HCT116 (cell line): Measurements from ENCODE around the gene SHISA6. TPM values are rescaled to one million over a fixed set of nuclear protein-coding genes. Genes with fewer than 3 reads are reported as not detected.

Experiments used
- ATAC-seq: fragments of 200-7000 bp; cut with Tn5 transposase; 2 replicates; pipeline ENCODE4 v1.9.1; 2020; ENCODE audit warnings: mild to moderate bottlenecking, moderate library complexity
- BruUV-seq: library from RNA; stranded (reverse); fragments of 400-500 nt; replicated peaks from 2 replicates; lab custom pipeline; 2021; lab: Mats Ljungman, UMichigan
- CTCF ChIA-PET: fragments of 300-600 bp; sonication (Branson Sonifier 250); formaldehyde crosslinking; loops from one replicate; lab custom pipeline; 2021; ENCODE audit warnings: antibody characterized with exemption; lab: Charles Lee
- POLR2A ChIA-PET: fragments of 300-600, 350-600 bp; sonication (Branson Sonifier 250); formaldehyde crosslinking; loops from one replicate; lab custom pipeline; 2021; ENCODE audit warnings: antibody characterized with exemption; lab: Charles Lee
- RAD21 ChIA-PET, 2 experiments: fragments of 300-600 bp; sonication (Branson Sonifier 250); formaldehyde crosslinking; loops; one replicate each; lab custom pipeline; 2023; ENCODE audit warnings: low total read pairs in 2 of 2; ENCODE audit not compliant: uncharacterized antibody in 2 of 2, unreplicated experiment in 2 of 2, low non-redundant PET in 1 of 2; lab: Charles Lee
- DNase-seq: peaks from one replicate; pipeline ENCODE4 v3.0.0-alpha.2; 2010; ENCODE audit warnings: low read depth, low spot score
- H2AFZ ChIP-seq: fragments of 200-600 bp; shearing (Covaris generic), sonication (generic); 2 replicates; pipeline ENCODE4 v1.6.1; 2017; ENCODE audit warnings: low read depth, mixed run types, mixed read lengths, antibody characterized with exemption, low read length; ENCODE audit not compliant: poor library complexity, severe bottlenecking
- H3K27ac ChIP-seq: 2 replicates; pipeline ENCODE4 v1.5.1; 2012; ENCODE audit warnings: low read depth, low read length
- H3K27me3 ChIP-seq: fragments of 200-600 bp; sonication (generic); 2 replicates; pipeline ENCODE4 v1.6.1; 2016; ENCODE audit warnings: mixed run types, low read length, mixed read lengths; ENCODE audit not compliant: insufficient read depth
- H3K36me3 ChIP-seq, 2 experiments: fragments of 200-500 bp in 1 of 2; fragments of 200-600 bp in 1 of 2; sonication (Bioruptor generic) in 1 of 2; sonication (generic) in 1 of 2; 2 replicates each; pipeline versions ENCODE4 v1.5.1 to v1.6.1; 2014 to 2016; ENCODE audit warnings: low read length in 2 of 2, inconsistent platforms in 1 of 2, mixed read lengths in 1 of 2, mixed run types in 1 of 2; ENCODE audit not compliant: insufficient read depth in 2 of 2, control insufficient read depth in 1 of 2
- H3K4me1 ChIP-seq, 2 experiments: fragments of 200-600 bp in 1 of 2; sonication (generic) in 1 of 2; 2 replicates each; pipeline versions ENCODE4 v1.5.1 to v1.6.1; 2012 to 2017; ENCODE audit warnings: low read length in 2 of 2, inconsistent platforms in 1 of 2, mild to moderate bottlenecking in 1 of 2, mixed read lengths in 1 of 2, mixed run types in 1 of 2, moderate library complexity in 1 of 2; ENCODE audit not compliant: insufficient read depth in 2 of 2, control insufficient read depth in 1 of 2
- H3K4me2 ChIP-seq: fragments of 200-600 bp; sonication (generic); 2 replicates; pipeline ENCODE4 v1.6.1; 2017; ENCODE audit warnings: mixed run types, low read length, mixed read lengths
- H3K4me3 ChIP-seq, 2 experiments: fragments of 200-600 bp in 1 of 2; sonication (generic) in 1 of 2; replicated peaks in 1 of 2; 2 replicates each; pipeline ENCODE4 v1.5.1; 2011 to 2016; ENCODE audit warnings: low read length in 2 of 2, control low read depth in 1 of 2, low read depth in 1 of 2, mild to moderate bottlenecking in 1 of 2, mixed read lengths in 1 of 2, mixed run types in 1 of 2
- H3K79me2 ChIP-seq: fragments of 200-600 bp; sonication (generic); 2 replicates; pipeline ENCODE4 v1.6.1; 2017; ENCODE audit warnings: mild to moderate bottlenecking, mixed run types, low read length, moderate library complexity, mixed read lengths; ENCODE audit not compliant: insufficient read depth
- H3K9ac ChIP-seq: fragments of 200-600 bp; sonication (generic); 2 replicates; pipeline ENCODE4 v1.6.1; 2016; ENCODE audit warnings: low read length, mixed read lengths
- H3K9me2 ChIP-seq: fragments of 200-600 bp; sonication (generic), shearing (Covaris generic); 2 replicates; pipeline ENCODE4 v1.6.1; 2017; ENCODE audit warnings: mixed run types, mild to moderate bottlenecking, moderate library complexity; ENCODE audit not compliant: insufficient read depth
- H3K9me3 ChIP-seq, 2 experiments: fragments of 200-500 bp in 1 of 2; fragments of 200-600 bp in 1 of 2; sonication (Bioruptor generic) in 1 of 2; sonication (generic) in 1 of 2; 2 replicates each; pipeline ENCODE4 v1.6.1; 2014 to 2017; ENCODE audit warnings: low read length in 2 of 2, mixed read lengths in 2 of 2, inconsistent platforms in 1 of 2, low read depth in 1 of 2, mild to moderate bottlenecking in 1 of 2, mixed run types in 1 of 2, moderate library complexity in 1 of 2; ENCODE audit not compliant: control insufficient read depth in 1 of 2, insufficient read depth in 1 of 2
- H4K20me1 ChIP-seq: fragments of 200-600 bp; sonication (generic), shearing (Covaris generic); 2 replicates; pipeline ENCODE4 v1.6.1; 2017; ENCODE audit warnings: mixed run types, mild to moderate bottlenecking, moderate library complexity; ENCODE audit not compliant: insufficient read depth
- ATF3 ChIP-seq: IDR thresholded peaks from 2 replicates; pipeline ENCODE4 v1.6.1; 2012
- CEBPB ChIP-seq: IDR thresholded peaks from 2 replicates; pipeline ENCODE4 v1.6.1; 2012; ENCODE audit warnings: low read depth
- CTCF ChIP-seq, 3 experiments: fragments of 200-600 bp in 1 of 3; sonication (generic) in 1 of 3; IDR thresholded peaks in 2 of 3; conservative IDR thresholded peaks in 1 of 3; 2 replicates each; pipeline ENCODE4 v1.5.1; 2012 to 2017; ENCODE audit warnings: low read depth in 2 of 3, low read length in 2 of 3, antibody characterized with exemption in 1 of 3, borderline replicate concordance in 1 of 3, control low read depth in 1 of 3, mild to moderate bottlenecking in 1 of 3, mixed read lengths in 1 of 3, mixed run types in 1 of 3, moderate library complexity in 1 of 3; ENCODE audit not compliant: insufficient read depth in 1 of 3
- ELF1 ChIP-seq: IDR thresholded peaks from 2 replicates; pipeline ENCODE4 v1.6.1; 2012; ENCODE audit warnings: low read depth, borderline replicate concordance
- EZH2 ChIP-seq: fragments of 200-600 bp; sonication (generic); IDR thresholded peaks from 2 replicates; pipeline ENCODE4 v1.6.1; 2017; ENCODE audit warnings: antibody characterized with exemption, mixed run types
- FOSL1 ChIP-seq: IDR thresholded peaks from 2 replicates; pipeline ENCODE4 v1.6.1; 2012; ENCODE audit warnings: low read depth
- JUND ChIP-seq: IDR thresholded peaks from 2 replicates; pipeline ENCODE4 v1.6.1; 2012
- MAX ChIP-seq: IDR thresholded peaks from 2 replicates; pipeline ENCODE4 v1.6.1; 2012
- POLR2A ChIP-seq: IDR thresholded peaks from 2 replicates; pipeline ENCODE4 v1.7.0; 2011; ENCODE audit warnings: borderline replicate concordance; ENCODE audit not compliant: insufficient read depth, insufficient read length; ENCODE audit errors: extremely low read depth
- POLR2AphosphoS5 ChIP-seq: IDR thresholded peaks from 2 replicates; pipeline ENCODE4 v1.6.1; 2011; ENCODE audit warnings: mild to moderate bottlenecking, low read depth, low read length, moderate library complexity
- RAD21 ChIP-seq: IDR thresholded peaks from 2 replicates; pipeline ENCODE4 v1.6.1; 2012; ENCODE audit warnings: low read depth, mild to moderate bottlenecking
- REST ChIP-seq: IDR thresholded peaks from 2 replicates; pipeline ENCODE4 v1.6.1; 2012; ENCODE audit warnings: low read depth
- SIN3A ChIP-seq: IDR thresholded peaks from 2 replicates; pipeline ENCODE4 v1.6.1; 2012; ENCODE audit warnings: low read depth
- SP1 ChIP-seq: IDR thresholded peaks from 2 replicates; pipeline ENCODE4 v1.6.1; 2012; ENCODE audit warnings: low read depth
- SRF ChIP-seq: IDR thresholded peaks from 2 replicates; pipeline ENCODE4 v1.6.1; 2012; ENCODE audit warnings: low read depth
- YY1 ChIP-seq: IDR thresholded peaks from 2 replicates; pipeline ENCODE4 v1.6.1; 2011; ENCODE audit warnings: low read length, low read depth, moderate library complexity, mild to moderate bottlenecking; ENCODE audit not compliant: insufficient replicate concordance; ENCODE audit errors: extremely low read depth
- ZNF274 ChIP-seq: fragments of 200-500 bp; sonication (Bioruptor generic); IDR thresholded peaks from 2 replicates; pipeline ENCODE4 v1.6.1; 2014; ENCODE audit warnings: mild to moderate bottlenecking, low read depth, low read length, inconsistent platforms
- intact Hi-C: fragments of 100-400 bp; cut with micrococcal nuclease; formaldehyde crosslinking; loops from 2 replicates; pipeline ENCODE4 v1.10.0; 2022
- total RNA-seq: library from RNA; stranded (reverse); gene quantifications from one replicate; pipeline ENCODE4 v1.2.1, GENCODE V29; 2021; ENCODE audit not compliant: unreplicated experiment

The SHISA6 gene
- total RNA-seq, 1 experiment from 2014 or later: not detected

GRCh38 chr17:11212792-11213191 is 28.2 kb upstream of the SHISA6 start:
- no peak overlapping the region for H3K4me3 ChIP-seq
- intact Hi-C loops: no loop called here
- H2AFZ ChIP-seq: no peak overlapping the region
- ChIA-PET CTCF (no interaction called here), RAD21 (no interaction called here), POLR2A (no interaction called here)
- ATAC-seq: no peak
- peaks cover 8 to 34% of the 10 kb centered on the region in 2 experiments; a peak in 2 of 4 replicates for H3K9me3 ChIP-seq
- H3K4me2 ChIP-seq: no peak overlapping the region
- H4K20me1 ChIP-seq: no peaks in the 10 kb centered on the region
- no TSS peak for BruUV-seq
- H3K9ac ChIP-seq: no peak overlapping the region
- H3K27me3 ChIP-seq: no peaks in the 10 kb centered on the region
- no peak for DNase-seq
- no peaks in the 10 kb centered on the region for H3K9me2 ChIP-seq
- no peaks in the 10 kb centered on the region for H3K4me1 ChIP-seq
- no peak overlapping the region for H3K27ac ChIP-seq
- TF ChIP-seq SP1 (no peak), EZH2 (no peak)
- H3K79me2 ChIP-seq: no peaks in the 10 kb centered on the region
- no peaks in the 10 kb centered on the region for H3K36me3 ChIP-seq

GRCh38 chr17:11216976-11217375 is 24.0 kb upstream of the SHISA6 start:
- intact Hi-C loops: no loop called here
- ChIA-PET RAD21 (no interaction called here), CTCF (no interaction called here), POLR2A (no interaction called here)
- no peaks in the 10 kb centered on the region for H4K20me1 ChIP-seq
- ATAC-seq (no peak), DNase-seq (no peak)
- no peak overlapping the region for H3K4me3 ChIP-seq
- H3K9ac ChIP-seq: no peak overlapping the region
- no peaks in the 10 kb centered on the region for H3K4me1 ChIP-seq
- BruUV-seq: no TSS peak
- H3K79me2 ChIP-seq: no peaks in the 10 kb centered on the region
- no peak overlapping the region for H3K27ac ChIP-seq
- H3K27me3 ChIP-seq: no peaks in the 10 kb centered on the region
- H3K36me3 ChIP-seq: no peaks in the 10 kb centered on the region
- H3K9me3 ChIP-seq: peaks cover 3 to 39% of the 10 kb centered on the region in 2 experiments; a peak in 2 of 4 replicates
- H3K9me2 ChIP-seq: no peaks in the 10 kb centered on the region
- no peak for TF ChIP-seq ELF1
- no peak for TF ChIP-seq ATF3
- no peak for TF ChIP-seq JUND
- no peak for TF ChIP-seq YY1
- no peak for TF ChIP-seq ZNF274
- TF ChIP-seq FOSL1: no peak
- no peak for TF ChIP-seq SIN3A
- no peak for TF ChIP-seq POLR2AphosphoS5
- TF ChIP-seq CTCF (IDR thresholded peaks at IDR 0.05 in 2 of 3, conservative IDR thresholded peaks at IDR 0.05 in 1 of 3; ENCODE audit: borderline replicate concordance in 1 of 3, insufficient read depth in 1 of 3, low read depth in 2 of 3, low read length in 2 of 3): no peak
- TF ChIP-seq REST: no peak
- TF ChIP-seq POLR2A: no peak
- TF ChIP-seq RAD21: no peak
- no peak for TF ChIP-seq CEBPB
- TF ChIP-seq MAX: no peak
- TF ChIP-seq SRF: no peak
- no peak overlapping the region for H2AFZ ChIP-seq
- H3K4me2 ChIP-seq: no peak overlapping the region
